SK-N-MC (cell line): ENCODE measurements around the gene C1QL1.

Experiments
- EZH2 ChIP-seq: fragments of 200-600 bp; sonication (generic); IDR thresholded peaks from one replicate; pipeline ENCODE4 v1.6.1; 2017; ENCODE audit warnings: antibody characterized with exemption
- POLR2AphosphoS5 ChIP-seq: IDR thresholded peaks from 2 replicates; pipeline ENCODE4 v1.6.1; 2012; ENCODE audit warnings: mild to moderate bottlenecking, low read depth, low read length, borderline replicate concordance

GRCh38 chr17:44976206-44976605 is 8.1 kb upstream of the C1QL1 start:
- TF ChIP-seq EZH2 (no peak), POLR2AphosphoS5 (no peak)
